HepG2 (cell line): Measurements from ENCODE around the gene DDR2. TPM values are rescaled to one million over a fixed set of nuclear protein-coding genes. Genes with fewer than 3 reads are reported as not detected.

ENCODE experiments used
- ATAC-seq: fragments of 200-7000 bp; cut with Tn5 transposase; 3 replicates; pipeline ENCODE4 v1.9.1; 2020; ENCODE audit warnings: mild to moderate bottlenecking, moderate library complexity
- BruUV-seq: library from RNA; stranded (reverse); fragments of 400-500 nt; replicated peaks from 2 replicates; lab custom pipeline; 2021; lab: Mats Ljungman, UMichigan
- CTCF ChIA-PET: fragments of 300-600 bp; formaldehyde crosslinking; extraction: SDS; loops from one replicate; lab custom pipeline; 2021; ENCODE audit warnings: low total read pairs, inconsistent platforms, low intra/inter-chr PET ratio; lab: Yijun Ruan, JAX
- POLR2A ChIA-PET: fragments of 350-600 bp; sonication (Branson Sonifier 250); formaldehyde crosslinking; loops from one replicate; lab custom pipeline; 2020; ENCODE audit warnings: antibody characterized with exemption, inconsistent platforms; lab: Yijun Ruan, JAX
- DNase-seq: peaks from one replicate; pipeline ENCODE4 v3.0.0-alpha.2; 2015; ENCODE audit warnings: low spot score
- FAIRE-seq: peaks from 3 replicates; lab custom pipeline; 2011; peaks lifted over from hg19 to GRCh38; lab: Jason Lieb, UNC
- H2AFZ ChIP-seq: one replicate; pipeline ENCODE4 v1.6.1; 2011; ENCODE audit warnings: low read length, inconsistent platforms
- H3K27ac ChIP-seq: fragments of 300-600 bp; 3 replicates; pipeline ENCODE4 v1.8.0; 2011; ENCODE audit warnings: mixed run types, mild to moderate bottlenecking, mixed read lengths, low read length, inconsistent platforms; ENCODE audit not compliant: insufficient read depth; ENCODE audit errors: extremely low read length
- H3K27me3 ChIP-seq, 2 experiments: fragments of 200-600 bp in 1 of 2; 2 replicates in 1 of 2; 3 replicates in 1 of 2; pipeline versions ENCODE4 v1.6.0 to v1.8.0; 2011; ENCODE audit warnings: low read length in 2 of 2, mild to moderate bottlenecking in 2 of 2, moderate library complexity in 2 of 2, inconsistent platforms in 1 of 2; ENCODE audit not compliant: insufficient read depth in 2 of 2, control insufficient read depth in 1 of 2
- H3K36me3 ChIP-seq, 2 experiments: fragments of 200-600 bp in 1 of 2; replicated peaks in 1 of 2; 2 replicates in 1 of 2; 3 replicates in 1 of 2; pipeline versions ENCODE4 v1.5.1 to v1.8.0; 2011; ENCODE audit warnings: low read length in 2 of 2, inconsistent platforms in 1 of 2; ENCODE audit not compliant: insufficient read depth in 2 of 2, control insufficient read depth in 1 of 2
- H3K4me1 ChIP-seq: 2 replicates; pipeline ENCODE4 v1.5.1; 2012; ENCODE audit warnings: low read length, inconsistent platforms; ENCODE audit not compliant: insufficient read depth
- H3K4me2 ChIP-seq: 2 replicates; pipeline ENCODE4 v1.6.0; 2011; ENCODE audit warnings: low read depth, low read length, inconsistent platforms
- H3K4me3 ChIP-seq, 3 experiments: fragments of 200-600 bp in 1 of 3; sonication (generic), shearing (Covaris generic) in 1 of 3; replicated peaks in 1 of 3; 2 replicates each; pipeline ENCODE4 v1.5.1; 2011 to 2016; ENCODE audit warnings: low read length in 3 of 3, inconsistent platforms in 2 of 3, low read depth in 2 of 3, mild to moderate bottlenecking in 2 of 3, control low read depth in 1 of 3, mixed read lengths in 1 of 3; ENCODE audit not compliant: insufficient read depth in 1 of 3
- H3K79me2 ChIP-seq: one replicate; pipeline ENCODE4 v1.6.1; 2011; ENCODE audit warnings: low read length, inconsistent platforms; ENCODE audit not compliant: insufficient read depth
- H3K9ac ChIP-seq: 2 replicates; pipeline ENCODE4 v1.6.0; 2011; ENCODE audit warnings: mild to moderate bottlenecking, low read depth, low read length, inconsistent platforms; ENCODE audit not compliant: insufficient read depth
- H3K9me3 ChIP-seq: 2 replicates; pipeline ENCODE4 v1.5.1; 2012; ENCODE audit warnings: mild to moderate bottlenecking, low read length
- H4K20me1 ChIP-seq: 2 replicates; pipeline ENCODE4 v1.6.0; 2011; ENCODE audit warnings: inconsistent platforms, mild to moderate bottlenecking, low read length, moderate library complexity; ENCODE audit not compliant: insufficient read depth
- ARID3A ChIP-seq: IDR thresholded peaks from 2 replicates; pipeline ENCODE4 v1.6.1; 2012; ENCODE audit warnings: low read depth, low read length, improper control_type of control experiment
- JUN ChIP-seq: sonication (generic); formaldehyde crosslinking; IDR thresholded peaks from 2 replicates; pipeline ENCODE4 v1.4.0; 2020; ENCODE audit warnings: mild to moderate bottlenecking, missing genetic modification reagents
- NR2C2 ChIP-seq: sonication (generic); formaldehyde crosslinking; IDR thresholded peaks from 2 replicates; pipeline ENCODE4 v1.4.0; 2020; ENCODE audit warnings: missing genetic modification reagents, mild to moderate bottlenecking, moderate library complexity, borderline replicate concordance
- NR2F2 ChIP-seq: IDR thresholded peaks from 2 replicates; pipeline ENCODE4 v1.6.1; 2012; ENCODE audit warnings: low read depth, inconsistent platforms, borderline replicate concordance
- RELA ChIP-seq: sonication (generic); formaldehyde crosslinking; IDR thresholded peaks from 2 replicates; pipeline ENCODE4 v1.4.0; 2020; ENCODE audit warnings: missing genetic modification reagents
- RERE ChIP-seq: IDR thresholded peaks from 2 replicates; pipeline ENCODE4 v1.6.1; 2016; ENCODE audit warnings: low read depth, missing genetic modification reagents, missing compliant biosample characterization
- SIX1 ChIP-seq: sonication (generic); formaldehyde crosslinking; IDR thresholded peaks from 2 replicates; pipeline ENCODE4 v1.4.0; 2020; ENCODE audit warnings: missing genetic modification reagents, borderline replicate concordance
- ZNF784 ChIP-seq: sonication (generic); formaldehyde crosslinking; IDR thresholded peaks from 2 replicates; pipeline ENCODE4 v1.5.1; 2020; ENCODE audit warnings: missing genetic modification reagents, mild to moderate bottlenecking, borderline replicate concordance
- WGBS: methylation state at CpG from one replicate; pipeline ENCODE4 v1.1.6; 2017; ENCODE audit warnings: low lambda C conversion rate; 5-methylcytosine and 5-hydroxymethylcytosine counted together
- in situ Hi-C: cut with HindIII; loops from 2 replicates; pipeline ENCODE4 v1.10.0; 2017; ENCODE audit warnings: low pct_unique_long_range_greater_than_20kb; ENCODE audit not compliant: extremely low pct_ligation_motif_present
- intact Hi-C: fragments of 100-400 bp; cut with micrococcal nuclease; formaldehyde crosslinking; loops from one replicate; pipeline ENCODE4 v1.10.0; 2022; ENCODE audit not compliant: unreplicated experiment
- polyA plus RNA-seq, 8 experiments: library from polyadenylated mRNA; depleted of rRNA in 3 of 8; stranded (reverse) in 7 of 8; unstranded in 1 of 8; fragments of >200 nt; fragmentation: Illumina TruSeq in 4 of 8; extraction: Trizol in 4 of 8; gene quantifications; 2 replicates each; pipeline versions ENCODE4 v1.2.1 to v1.2.3, GENCODE V29; 2011 to 2016; ENCODE audit warnings: low read depth in 4 of 8, missing spikeins in 1 of 8, mixed read lengths in 1 of 8; ENCODE audit not compliant: insufficient read depth in 1 of 8
- total RNA-seq, 5 experiments: library from RNA; depleted of rRNA; stranded (reverse); fragments of >200 nt; fragmentation: Illumina TruSeq; extraction: Trizol; gene quantifications; 2 replicates each; pipeline ENCODE4 v1.2.3, GENCODE V29; 2016; ENCODE audit warnings: low read depth in 1 of 5

The DDR2 gene
- total and polyA plus RNA-seq, 2 of the 13 experiments (the other 11 are each of a cell fraction or from before 2014, with no cell fraction given): 0.36 to 0.38 TPM

DNA sequence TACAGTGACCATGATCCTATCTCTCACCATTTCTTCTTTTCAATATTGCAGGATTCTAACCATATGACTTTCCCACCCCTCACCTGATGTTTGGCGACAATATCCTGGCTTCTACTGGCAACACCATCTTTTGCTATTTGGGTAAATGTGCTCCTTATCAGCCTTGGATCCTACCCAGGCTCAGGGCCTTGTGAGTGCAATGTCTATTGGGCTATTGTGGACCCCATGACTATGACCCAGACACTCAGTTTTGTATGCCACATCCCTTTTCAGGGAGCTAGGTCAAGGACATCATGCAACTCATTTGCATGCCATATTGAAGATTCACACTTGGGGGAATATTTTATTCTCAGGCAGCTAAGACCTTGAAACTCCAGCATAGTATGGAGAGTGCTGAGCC, 67.9 kb downstream of the DDR2 start (continued):
- TF ChIP-seq ZNF784: no peak

- CTCF ChIA-PET: no interaction called here
- Histone ChIP-seq H3K79me2 (no peaks in the 10 kb centered on the region), H2AFZ (no peak overlapping the region), H3K9ac (no peak overlapping the region), H3K9me3 (no peaks in the 10 kb centered on the region), H3K27ac (no peak overlapping the region), H3K4me3 (no peak overlapping the region), H3K27me3 (no peaks in the 10 kb centered on the region), H3K4me2 (no peak overlapping the region), H3K4me1 (peaks cover 25% of the 10 kb centered on the region), H4K20me1 (no peaks in the 10 kb centered on the region), H3K36me3 (no peaks in the 10 kb centered on the region)
- POLR2A ChIA-PET: no interaction called here
- no peak for DNase-seq
- no peak for FAIRE-seq
- in situ Hi-C loops: no loop called here
- ATAC-seq: no peak
- WGBS: 73% methylated on average over 1 of the region's 1 CpG
- no peak for TF ChIP-seq SIX1 (CRISPR knock-in tag)
- TF ChIP-seq ARID3A: no peak
- no peak for TF ChIP-seq RERE (CRISPR knock-in tag)
- no peak for TF ChIP-seq RELA (CRISPR knock-in tag)
- no peak for TF ChIP-seq JUN (CRISPR knock-in tag)
- no peak for TF ChIP-seq NR2F2
- no peak for TF ChIP-seq NR2C2 (CRISPR knock-in tag)
- intact Hi-C loops: no loop called here
- BruUV-seq: no TSS peak
Measured at GRCh38 chr1:162701286-162701685, 69.0 kb downstream of the DDR2 start.
